NCI-H1436 (cell line): ENCODE measurements around the gene CHST8.

Experiments
- DNase-seq: peaks from one replicate; lab custom pipeline; 2025; lab: John Stamatoyannopoulos, UW

The CHST8 gene

GRCh38 chr19:33737681-33738371, 116.1 kb downstream of the CHST8 start:
- no peak for DNase-seq

GRCh38 chr19:33740811-33741396, 119.2 kb downstream of the CHST8 start:
- DNase-seq, result no peak

GRCh38 chr19:33745297-33745696, 123.5 kb downstream of the CHST8 start:
- DNase-seq, result no peak

- no peak for DNase-seq
These were observed 124.4 kb downstream of the CHST8 start for GRCh38 chr19:33746159-33746558.

- DNase-seq, result no peak
These were observed 125.5 kb downstream of the CHST8 start for GRCh38 chr19:33747273-33747672.

GRCh38 chr19:33748231-33748630, 126.5 kb downstream of the CHST8 start:
- DNase-seq, result no peak

- DNase-seq, result no peak
These were observed 127.3 kb downstream of the CHST8 start for GRCh38 chr19:33749016-33749415.

GRCh38 chr19:33749619-33750175, 127.9 kb downstream of the CHST8 start:
- no peak for DNase-seq

GRCh38 chr19:33750587-33751435, 129.1 kb downstream of the CHST8 start:
- DNase-seq, result no peak

GRCh38 chr19:33751436-33751770, 129.7 kb downstream of the CHST8 start:
- DNase-seq, result no peak

GRCh38 chr19:33752018-33752800, 130.5 kb downstream of the CHST8 start:
- DNase-seq, result no peak

GRCh38 chr19:33752945-33753344, 131.2 kb downstream of the CHST8 start:
- DNase-seq, result no peak

- no peak for DNase-seq
These were observed 132.6 kb downstream of the CHST8 start for GRCh38 chr19:33754361-33754760.

GRCh38 chr19:33755099-33756035, 133.6 kb downstream of the CHST8 start:
- DNase-seq, result no peak

GRCh38 chr19:33756177-33756576, 134.4 kb downstream of the CHST8 start:
- DNase-seq, result no peak

- DNase-seq, result no peak
These were observed 136.8 kb downstream of the CHST8 start for GRCh38 chr19:33758541-33759013.

- DNase-seq, result no peak
These were observed 137.6 kb downstream of the CHST8 start for GRCh38 chr19:33759356-33759755.

- no peak for DNase-seq
These were observed 142.0 kb downstream of the CHST8 start for GRCh38 chr19:33763633-33764371.

GRCh38 chr19:33766623-33767022, 144.9 kb downstream of the CHST8 start:
- no peak for DNase-seq

GRCh38 chr19:33767898-33768413, 146.2 kb downstream of the CHST8 start:
- DNase-seq, result no peak
